MM.1S (cell line): Measurements from ENCODE around the gene RPS2.
"Not testable (repeated sequence)": the region's sequence is repeated elsewhere in the genome, so short reads cannot be mapped to it uniquely, and the experiment has no call there.

ENCODE experiments used
- DNase-seq: peaks from one replicate; pipeline ENCODE4 v3.0.0-alpha.2; 2015
- H2AFZ ChIP-seq: fragments of 300-600 bp; sonication (generic); 2 replicates; pipeline ENCODE4 v1.6.0; 2016; ENCODE audit warnings: antibody characterized with exemption, low read length
- H3F3A ChIP-seq: fragments of 300-600 bp; sonication (generic); 2 replicates; pipeline ENCODE4 v1.6.1; 2016; ENCODE audit warnings: mild to moderate bottlenecking, antibody characterized with exemption, low read length, moderate library complexity, mixed read lengths; ENCODE audit not compliant: insufficient read depth
- H3K27ac ChIP-seq: fragments of 300-600 bp; sonication (generic); 2 replicates; pipeline ENCODE4 v1.5.1; 2016; ENCODE audit warnings: mild to moderate bottlenecking, low read length
- H3K27me3 ChIP-seq: fragments of 300-600 bp; sonication (generic); replicated peaks from 2 replicates; pipeline ENCODE4 v1.6.0; 2016; ENCODE audit warnings: low read length; ENCODE audit not compliant: insufficient read depth
- H3K36me3 ChIP-seq: fragments of 300-600 bp; sonication (generic); replicated peaks from 2 replicates; pipeline ENCODE4 v1.6.1; 2016; ENCODE audit warnings: mild to moderate bottlenecking, low read length, mixed read lengths; ENCODE audit not compliant: insufficient read depth
- H3K4me1 ChIP-seq: fragments of 300-600 bp; sonication (generic); 2 replicates; pipeline ENCODE4 v1.6.1; 2016; ENCODE audit warnings: low read length, mixed read lengths
- H3K4me2 ChIP-seq: fragments of 300-600 bp; sonication (generic); 2 replicates; pipeline ENCODE4 v1.6.0; 2016; ENCODE audit warnings: low read depth, low read length
- H3K4me3 ChIP-seq: fragments of 300-600 bp; sonication (generic); 2 replicates; pipeline ENCODE4 v1.5.1; 2016; ENCODE audit warnings: low read length, mixed read lengths
- H3K79me2 ChIP-seq: fragments of 300-600 bp; sonication (generic); 2 replicates; pipeline ENCODE4 v1.6.1; 2016; ENCODE audit warnings: mixed run types, low read length, mixed read lengths
- H3K9ac ChIP-seq: fragments of 300-600 bp; sonication (generic); 2 replicates; pipeline ENCODE4 v1.6.1; 2016; ENCODE audit warnings: low read length, mixed read lengths
- H3K9me2 ChIP-seq: fragments of 300-600 bp; sonication (generic); replicated peaks from 2 replicates; pipeline ENCODE4 v1.6.1; 2016; ENCODE audit warnings: mild to moderate bottlenecking, low read length, mixed read lengths; ENCODE audit not compliant: insufficient read depth
- H3K9me3 ChIP-seq: fragments of 300-600 bp; sonication (generic); replicated peaks from 2 replicates; pipeline ENCODE4 v1.6.1; 2016; ENCODE audit warnings: mild to moderate bottlenecking, low read length, mixed read lengths; ENCODE audit not compliant: insufficient read depth
- H4K20me1 ChIP-seq: fragments of 300-600 bp; sonication (generic); 2 replicates; pipeline ENCODE4 v1.6.1; 2016; ENCODE audit warnings: mild to moderate bottlenecking, low read length, moderate library complexity, mixed read lengths; ENCODE audit not compliant: insufficient read depth
- EZH2 ChIP-seq: fragments of 300-600 bp; sonication (generic); optimal IDR thresholded peaks from 2 replicates; pipeline ENCODE3; 2017; ENCODE audit warnings: low read depth, mild to moderate bottlenecking, antibody characterized with exemption, low read length, mixed read lengths
- EZH2phosphoT487 ChIP-seq: fragments of 300-600 bp; sonication (generic); IDR thresholded peaks from 2 replicates; pipeline ENCODE4 v1.6.1; 2018; ENCODE audit warnings: antibody characterized with exemption, low read length
- TF ChIP-seq, protein P1 (sequence below): fragments of 300-600 bp; sonication (generic); IDR thresholded peaks from 2 replicates; pipeline ENCODE4 v1.5.1; 2016; ENCODE audit warnings: antibody characterized with exemption, low read length, mixed read lengths

RPS2 gene

DNA sequence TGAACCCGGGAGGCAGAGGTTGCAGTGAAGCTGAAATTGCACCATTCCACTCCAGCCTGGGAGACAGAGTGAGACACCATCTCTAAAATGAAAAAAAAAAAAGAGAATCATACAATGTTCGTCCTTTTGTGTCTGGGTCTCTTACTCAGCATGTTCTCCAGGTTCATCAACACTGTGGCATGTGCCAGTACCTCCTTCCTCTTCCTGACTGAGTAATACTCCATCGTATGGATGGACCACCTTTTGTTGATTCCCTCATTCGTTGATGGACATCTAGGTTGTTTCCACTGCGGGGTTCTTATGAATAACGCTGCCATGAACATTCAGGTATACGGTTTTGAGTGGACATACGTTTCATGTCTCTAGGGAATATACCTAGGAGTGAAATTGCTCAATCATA is 42.3 kb downstream of the RPS2 start:
- Histone ChIP-seq H3K4me2 (no peak overlapping the region), H3K27me3 (peaks cover 66% of the 10 kb centered on the region)
- TF ChIP-seq EZH2 (no peak), EZH2phosphoT487 (no peak)
- TF ChIP-seq, protein P1, sequence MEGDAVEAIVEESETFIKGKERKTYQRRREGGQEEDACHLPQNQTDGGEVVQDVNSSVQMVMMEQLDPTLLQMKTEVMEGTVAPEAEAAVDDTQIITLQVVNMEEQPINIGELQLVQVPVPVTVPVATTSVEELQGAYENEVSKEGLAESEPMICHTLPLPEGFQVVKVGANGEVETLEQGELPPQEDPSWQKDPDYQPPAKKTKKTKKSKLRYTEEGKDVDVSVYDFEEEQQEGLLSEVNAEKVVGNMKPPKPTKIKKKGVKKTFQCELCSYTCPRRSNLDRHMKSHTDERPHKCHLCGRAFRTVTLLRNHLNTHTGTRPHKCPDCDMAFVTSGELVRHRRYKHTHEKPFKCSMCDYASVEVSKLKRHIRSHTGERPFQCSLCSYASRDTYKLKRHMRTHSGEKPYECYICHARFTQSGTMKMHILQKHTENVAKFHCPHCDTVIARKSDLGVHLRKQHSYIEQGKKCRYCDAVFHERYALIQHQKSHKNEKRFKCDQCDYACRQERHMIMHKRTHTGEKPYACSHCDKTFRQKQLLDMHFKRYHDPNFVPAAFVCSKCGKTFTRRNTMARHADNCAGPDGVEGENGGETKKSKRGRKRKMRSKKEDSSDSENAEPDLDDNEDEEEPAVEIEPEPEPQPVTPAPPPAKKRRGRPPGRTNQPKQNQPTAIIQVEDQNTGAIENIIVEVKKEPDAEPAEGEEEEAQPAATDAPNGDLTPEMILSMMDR: no peak

GRCh38 chr16:1920727-1921171 is 43.9 kb downstream of the RPS2 start:
- H3K27me3 ChIP-seq: peaks cover 82% of the 10 kb centered on the region
- no peaks in the 10 kb centered on the region for H3K9me3 ChIP-seq
- H3K9me2 ChIP-seq: no peaks in the 10 kb centered on the region
- no peak overlapping the region for H3K9ac ChIP-seq
- no peaks in the 10 kb centered on the region for H3K4me1 ChIP-seq
- 0 out of 2 replicates have a peak overlapping the region, but pooled peaks have one; percentile 33 for H2AFZ ChIP-seq
- TF ChIP-seq, protein P1: no peak
- no peak for TF ChIP-seq EZH2
- TF ChIP-seq EZH2phosphoT487: no peak
- no peaks in the 10 kb centered on the region for H3K36me3 ChIP-seq
- no peaks in the 10 kb centered on the region for H4K20me1 ChIP-seq
- H3F3A ChIP-seq: no peaks in the 10 kb centered on the region
- H3K4me2 ChIP-seq: peak overlapping the region; percentile 66
- H3K4me3 ChIP-seq: peak overlapping the region; percentile 17; the same call in 1 of the 2 replicates
- peak; percentile 45 for DNase-seq
- no peaks in the 10 kb centered on the region for H3K79me2 ChIP-seq
- no peak overlapping the region for H3K27ac ChIP-seq

More for the DNA sequence above, 42.3 kb downstream of the RPS2 start:
- H4K20me1 ChIP-seq: no peaks in the 10 kb centered on the region
- H3K27ac ChIP-seq: no peak overlapping the region
- no peak for DNase-seq
- no peaks in the 10 kb centered on the region for H3K4me1 ChIP-seq
- H3K9me3 ChIP-seq: no peaks in the 10 kb centered on the region
- no peak overlapping the region for H3K4me3 ChIP-seq
- H3K79me2 ChIP-seq: no peaks in the 10 kb centered on the region
- H3K36me3 ChIP-seq: no peaks in the 10 kb centered on the region
- no peak overlapping the region for H3K9ac ChIP-seq
- no peaks in the 10 kb centered on the region for H3K9me2 ChIP-seq
- H2AFZ ChIP-seq: no peak overlapping the region
- H3F3A ChIP-seq: no peaks in the 10 kb centered on the region

DNA sequence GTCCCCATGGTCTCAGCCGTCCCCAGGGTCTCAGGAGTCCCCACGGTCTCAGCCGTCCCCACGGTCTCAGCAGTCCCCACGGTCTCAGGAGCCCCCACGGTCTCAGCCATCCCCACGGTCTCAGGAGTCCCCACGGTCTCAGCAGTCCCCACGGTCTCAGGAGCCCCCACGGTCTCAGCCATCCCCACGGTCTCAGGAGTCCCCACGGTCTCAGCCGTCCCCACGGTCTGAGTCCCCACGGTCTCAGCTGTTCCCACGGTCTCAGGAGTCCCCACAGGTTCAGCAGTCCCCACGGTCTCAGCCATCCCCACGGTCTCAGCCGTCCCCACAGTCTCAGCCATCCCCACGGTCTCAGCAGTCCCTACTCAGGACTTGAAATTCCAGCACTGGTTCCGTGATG is 44.5 kb downstream of the RPS2 start:
- not testable (repeated sequence) for H3K4me3 ChIP-seq, H3K27ac ChIP-seq, H3K79me2 ChIP-seq, H3K9ac ChIP-seq, H3K9me3 ChIP-seq, DNase-seq, H4K20me1 ChIP-seq, H3K36me3 ChIP-seq, H3F3A ChIP-seq, H3K4me1 ChIP-seq, H2AFZ ChIP-seq, H3K9me2 ChIP-seq
- peaks cover 86% of the 10 kb centered on the region for H3K27me3 ChIP-seq
- H3K4me2 ChIP-seq: 0 out of 2 replicates have a peak overlapping the region, but pooled peaks have one; percentile 66

DNA sequence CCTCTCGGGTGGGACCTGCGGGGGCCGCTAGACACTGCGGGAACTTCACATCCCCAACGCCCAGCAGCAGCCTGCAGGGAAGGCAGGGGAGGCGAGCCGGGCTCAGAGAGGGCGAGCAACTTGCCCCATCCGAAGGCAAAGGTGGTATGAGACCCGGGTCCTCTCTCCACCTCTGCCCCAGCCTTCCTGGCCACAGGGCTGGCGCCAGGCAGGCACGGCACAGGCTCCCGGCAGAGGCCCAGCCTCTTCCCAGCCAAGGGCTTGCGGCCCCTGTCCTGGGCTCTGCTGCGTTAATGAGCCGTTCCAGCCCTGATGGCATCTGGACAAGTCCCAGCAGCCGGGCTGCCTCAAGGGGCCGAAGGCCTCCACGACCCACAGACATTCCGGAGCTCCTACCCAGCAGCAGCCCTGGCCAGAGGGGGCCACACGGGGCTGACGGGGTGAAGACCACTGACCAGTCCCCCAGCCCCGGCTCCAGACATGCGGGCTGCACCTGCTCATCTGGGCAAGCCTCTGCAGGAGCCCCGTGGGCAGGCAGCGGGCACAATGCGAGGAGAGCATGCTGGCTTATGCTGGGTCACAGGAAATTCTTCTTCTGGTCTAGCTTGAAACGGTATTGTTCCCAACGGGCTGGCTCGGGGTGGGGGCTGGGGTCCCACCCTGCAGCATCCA is 45.2 kb downstream of the RPS2 start:
- no peaks in the 10 kb centered on the region for H3K79me2 ChIP-seq
- TF ChIP-seq, protein P1: no peak
- TF ChIP-seq EZH2phosphoT487: no peak
- TF ChIP-seq EZH2: no peak
- DNase-seq: no peak
- no peak overlapping the region for H3K27ac ChIP-seq
- peaks cover 88% of the 10 kb centered on the region for H3K27me3 ChIP-seq
- H3F3A ChIP-seq: no peaks in the 10 kb centered on the region
- H3K4me3 ChIP-seq: no peak overlapping the region
- H3K9ac ChIP-seq: no peak overlapping the region
- H3K9me2 ChIP-seq: no peaks in the 10 kb centered on the region
- no peaks in the 10 kb centered on the region for H4K20me1 ChIP-seq
- no peak overlapping the region for H3K4me2 ChIP-seq
- no peak overlapping the region for H2AFZ ChIP-seq
- H3K4me1 ChIP-seq: no peaks in the 10 kb centered on the region
- no peaks in the 10 kb centered on the region for H3K9me3 ChIP-seq
- no peaks in the 10 kb centered on the region for H3K36me3 ChIP-seq
